ENCODE measurements around the gene LIN7C. TPM values are rescaled to one million over a fixed set of nuclear protein-coding genes. Genes with fewer than 3 reads are reported as not detected.
"Not testable (repeated sequence)": the region's sequence is repeated elsewhere in the genome, so short reads cannot be mapped to it uniquely, and the experiment has no call there.

The LIN7C gene
- polyA plus RNA-seq, 1 donor (not counting 4 experiments of a cell fraction or from before 2014, with no cell fraction given), result 23.0 TPM

GRCh38 chr11:27520226-27520625, 13.7 kb upstream of the LIN7C start:
- no peaks in the 10 kb centered on the region for H3K27me3 ChIP-seq (ENCODE audit: control insufficient read depth, extremely low read depth, insufficient read depth, low read length)
- no peaks in the 10 kb centered on the region for H3K9me3 ChIP-seq (ENCODE audit: control insufficient read depth, low read depth, low read length)
- no peaks in the 10 kb centered on the region for H4K20me1 ChIP-seq (ENCODE audit: control insufficient read depth, extremely low read depth, insufficient read depth, low read length)
- H3K79me2 ChIP-seq (ENCODE audit: control insufficient read depth, insufficient read depth, low read length), result no peaks in the 10 kb centered on the region
- H3K4me1 ChIP-seq (ENCODE audit: control insufficient read depth, extremely low read depth, insufficient read depth, low read length), result no peaks in the 10 kb centered on the region
- no peak overlapping the region for H2AFZ ChIP-seq (ENCODE audit: control insufficient read depth, low read length)
- H3K9ac ChIP-seq (ENCODE audit: control insufficient read depth, extremely low read depth, insufficient read depth, low read length), result no peak overlapping the region
- DNase-seq (ENCODE audit: low read depth, low spot score) (no peak), FAIRE-seq (no peak)
- H3K36me3 ChIP-seq (ENCODE audit: control insufficient read depth in 2 of 2, extremely low read depth in 1 of 2, insufficient read depth in 2 of 2, low read length in 2 of 2), result no peaks in the 10 kb centered on the region
- H3K4me3 ChIP-seq (ENCODE audit: control insufficient read depth in 2 of 3, extremely low read depth in 1 of 3, insufficient read depth in 2 of 3, low read depth in 1 of 3, low read length in 3 of 3), result no peak overlapping the region
- dilution Hi-C loops (cut with MboI; ENCODE audit: extremely low pct_ligation_motif_present, low sequenced_read_pairs), result no loop called here
- H3K27ac ChIP-seq (ENCODE audit: control insufficient read depth, insufficient read depth, low read length), result no peak overlapping the region
- H3K4me2 ChIP-seq (ENCODE audit: control insufficient read depth, extremely low read depth, insufficient read depth, low read depth, low read length), result no peak overlapping the region
- TF ChIP-seq EZH2 (IDR thresholded peaks at IDR 0.05; ENCODE audit: low read length), result no peak
- no peak for TF ChIP-seq CTCF (optimal IDR thresholded peaks at IDR 0.05 in 1 of 3, IDR thresholded peaks at IDR 0.05 in 1 of 3, conservative IDR thresholded peaks at IDR 0.05 in 1 of 3; ENCODE audit: extremely low read depth in 1 of 3, insufficient read depth in 2 of 3, low read length in 3 of 3)
- H3K9me1 ChIP-seq (ENCODE audit: control insufficient read depth, extremely low read depth, insufficient read depth, low read length), result no peaks in the 10 kb centered on the region

- dilution Hi-C loops (cut with MboI; ENCODE audit: extremely low pct_ligation_motif_present, low sequenced_read_pairs), result no loop called here
- no peak for FAIRE-seq
These were observed 11.9 kb upstream of the LIN7C start for GRCh38 chr11:27518518-27518917.

GRCh38 chr11:27517490-27517889, 10.9 kb upstream of the LIN7C start:
- DNase-seq (ENCODE audit: low read depth, low spot score); dilution Hi-C loops (cut with MboI; ENCODE audit: extremely low pct_ligation_motif_present, low sequenced_read_pairs); H3K9me1 ChIP-seq (ENCODE audit: control insufficient read depth, extremely low read depth, insufficient read depth, low read length); H3K79me2 ChIP-seq (ENCODE audit: control insufficient read depth, insufficient read depth, low read length); H3K36me3 ChIP-seq (ENCODE audit: control insufficient read depth in 2 of 2, extremely low read depth in 1 of 2, insufficient read depth in 2 of 2, low read length in 2 of 2); H3K4me3 ChIP-seq (ENCODE audit: control insufficient read depth in 2 of 3, extremely low read depth in 1 of 3, insufficient read depth in 2 of 3, low read depth in 1 of 3, low read length in 3 of 3); H3K4me2 ChIP-seq (ENCODE audit: control insufficient read depth, extremely low read depth, insufficient read depth, low read depth, low read length); FAIRE-seq; H4K20me1 ChIP-seq (ENCODE audit: control insufficient read depth, extremely low read depth, insufficient read depth, low read length); H3K27ac ChIP-seq (ENCODE audit: control insufficient read depth, insufficient read depth, low read length); H3K27me3 ChIP-seq (ENCODE audit: control insufficient read depth, extremely low read depth, insufficient read depth, low read length); H3K4me1 ChIP-seq (ENCODE audit: control insufficient read depth, extremely low read depth, insufficient read depth, low read length); H3K9me3 ChIP-seq (ENCODE audit: control insufficient read depth, low read depth, low read length); H3K9ac ChIP-seq (ENCODE audit: control insufficient read depth, extremely low read depth, insufficient read depth, low read length); H2AFZ ChIP-seq (ENCODE audit: control insufficient read depth, low read length): not testable (repeated sequence)

More at GRCh38 chr11:27518518-27518917, 11.9 kb upstream of the LIN7C start:
- TF ChIP-seq EZH2 (IDR thresholded peaks at IDR 0.05; ENCODE audit: low read length), result no peak
- no peak for TF ChIP-seq CTCF (optimal IDR thresholded peaks at IDR 0.05 in 1 of 3, IDR thresholded peaks at IDR 0.05 in 1 of 3, conservative IDR thresholded peaks at IDR 0.05 in 1 of 3; ENCODE audit: extremely low read depth in 1 of 3, insufficient read depth in 2 of 3, low read length in 3 of 3)
- no peak for DNase-seq (ENCODE audit: low read depth, low spot score)
- no peak overlapping the region for H3K4me2 ChIP-seq (ENCODE audit: control insufficient read depth, extremely low read depth, insufficient read depth, low read depth, low read length)
- no peak overlapping the region for H3K4me3 ChIP-seq (ENCODE audit: control insufficient read depth in 2 of 3, extremely low read depth in 1 of 3, insufficient read depth in 2 of 3, low read depth in 1 of 3, low read length in 3 of 3)
- H4K20me1 ChIP-seq (ENCODE audit: control insufficient read depth, extremely low read depth, insufficient read depth, low read length), result no peaks in the 10 kb centered on the region
- no peaks in the 10 kb centered on the region for H3K27me3 ChIP-seq (ENCODE audit: control insufficient read depth, extremely low read depth, insufficient read depth, low read length)
- no peaks in the 10 kb centered on the region for H3K9me1 ChIP-seq (ENCODE audit: control insufficient read depth, extremely low read depth, insufficient read depth, low read length)
- no peaks in the 10 kb centered on the region for H3K79me2 ChIP-seq (ENCODE audit: control insufficient read depth, insufficient read depth, low read length)
- no peaks in the 10 kb centered on the region for H3K36me3 ChIP-seq (ENCODE audit: control insufficient read depth in 2 of 2, extremely low read depth in 1 of 2, insufficient read depth in 2 of 2, low read length in 2 of 2)
- no peak overlapping the region for H2AFZ ChIP-seq (ENCODE audit: control insufficient read depth, low read length)
- no peak overlapping the region for H3K27ac ChIP-seq (ENCODE audit: control insufficient read depth, insufficient read depth, low read length)
- no peak overlapping the region for H3K9ac ChIP-seq (ENCODE audit: control insufficient read depth, extremely low read depth, insufficient read depth, low read length)
- no peaks in the 10 kb centered on the region for H3K4me1 ChIP-seq (ENCODE audit: control insufficient read depth, extremely low read depth, insufficient read depth, low read length)
- H3K9me3 ChIP-seq (ENCODE audit: control insufficient read depth, low read depth, low read length), result no peaks in the 10 kb centered on the region

All from keratinocyte (primary cell).